HG02840 (cell line): Measurements from ENCODE around the gene CMTM1.
"Not testable (repeated sequence)": the region's sequence is repeated elsewhere in the genome, so short reads cannot be mapped to it uniquely, and the experiment has no call there.

Source experiments
- ATAC-seq: cut with Tn5 transposase; IDR thresholded peaks from one replicate; pipeline ENCODE4 v1.9.1; 2021; ENCODE audit warnings: mild to moderate bottlenecking, moderate library complexity, moderate number of reproducible peaks; ENCODE audit not compliant: unreplicated experiment, low FRiP score

Gene CMTM1

GRCh38 chr16:66587881-66588600 is 21.8 kb downstream of the CMTM1 start:
- no peak for ATAC-seq

GRCh38 chr16:66588981-66589713 is 22.9 kb downstream of the CMTM1 start:
- no peak for ATAC-seq

- ATAC-seq, result no peak
Observed at GRCh38 chr16:66590322-66590721, 24.1 kb downstream of the CMTM1 start.

- no peak for ATAC-seq
Observed at GRCh38 chr16:66591018-66591417, 24.8 kb downstream of the CMTM1 start.

GRCh38 chr16:66592241-66592640 is 26.0 kb downstream of the CMTM1 start:
- ATAC-seq, result no peak

- ATAC-seq, result no peak
Observed at GRCh38 chr16:66592814-66593213, 26.6 kb downstream of the CMTM1 start.

GRCh38 chr16:66594739-66595138 is 28.5 kb downstream of the CMTM1 start:
- no peak for ATAC-seq

- ATAC-seq, result not testable (repeated sequence)
Observed at GRCh38 chr16:66596559-66596958, 30.3 kb downstream of the CMTM1 start.

- no peak for ATAC-seq
Observed at GRCh38 chr16:66596986-66597848, 31.0 kb downstream of the CMTM1 start.

GRCh38 chr16:66598111-66598510 is 31.9 kb downstream of the CMTM1 start:
- no peak for ATAC-seq

- ATAC-seq, result no peak
Observed at GRCh38 chr16:66599726-66600125, 33.5 kb downstream of the CMTM1 start.

- no peak for ATAC-seq
Observed at GRCh38 chr16:66600477-66600876, 34.2 kb downstream of the CMTM1 start.

- no peak for ATAC-seq
Observed at GRCh38 chr16:66601471-66601870, 35.2 kb downstream of the CMTM1 start.

- no peak for ATAC-seq
Observed at GRCh38 chr16:66603537-66604375, 37.5 kb downstream of the CMTM1 start.

GRCh38 chr16:66604376-66605176 is 38.3 kb downstream of the CMTM1 start, which contains the start of gene CMTM3:
Gene CMTM3, plus strand, starts transcription at chr16:66604704. Its CDS starts 102 bp downstream, at chr16:66604806.
- peak; percentile 55 for ATAC-seq

GRCh38 chr16:66605177-66605978 is 39.1 kb downstream of the CMTM1 start:
- peak; percentile 18 for ATAC-seq

GRCh38 chr16:66605979-66606751 is 39.9 kb downstream of the CMTM1 start:
- ATAC-seq, result no peak
